ENCODE measurements around the gene POLQ.
"Not testable (repeated sequence)": the region's sequence is repeated elsewhere in the genome, so short reads cannot be mapped to it uniquely, and the experiment has no call there.

Gene POLQ

GRCh38 chr3:121414924-121415323 is 130.9 kb downstream of the POLQ start:
- DNase-seq, result no peak

- DNase-seq, result no peak
Observed at GRCh38 chr3:121411523-121411922, 134.3 kb downstream of the POLQ start.

GRCh38 chr3:121405631-121406030 is 140.2 kb downstream of the POLQ start:
- no peak for DNase-seq

- DNase-seq, result no peak
Observed at GRCh38 chr3:121399820-121400219, 146.0 kb downstream of the POLQ start.

GRCh38 chr3:121398051-121398450 is 147.7 kb downstream of the POLQ start:
- not testable (repeated sequence) for DNase-seq

GRCh38 chr3:121395967-121396366 is 149.8 kb downstream of the POLQ start:
- not testable (repeated sequence) for DNase-seq

- DNase-seq, result not testable (repeated sequence)
Observed at GRCh38 chr3:121388308-121388707, 157.5 kb downstream of the POLQ start.

Data from DMS79 (cell line).